Smooth muscle cell (in vitro differentiated cells): ENCODE data around the gene RALGPS2. TPM values are rescaled to one million over a fixed set of nuclear protein-coding genes. Genes with fewer than 3 reads are reported as not detected.

Experiments
- DNase-seq: peaks from one replicate; lab custom pipeline; 2025; ENCODE audit not compliant: unreplicated experiment; lab: John Stamatoyannopoulos, UW
- H2AFZ ChIP-seq: fragments of 200-600 bp; sonication (generic); 2 replicates; pipeline ENCODE4 v1.6.0; 2016; ENCODE audit warnings: antibody characterized with exemption, low read depth, mild to moderate bottlenecking
- H3F3A ChIP-seq: fragments of 200-600 bp; sonication (generic); 2 replicates; pipeline ENCODE4 v1.6.0; 2017; ENCODE audit warnings: antibody characterized with exemption, low read depth
- H3K27ac ChIP-seq: fragments of 200-600 bp; sonication (generic); 2 replicates; pipeline ENCODE4 v1.5.1; 2016; ENCODE audit warnings: low read depth, mild to moderate bottlenecking
- H3K27me3 ChIP-seq: fragments of 200-600 bp; sonication (generic); 2 replicates; pipeline ENCODE4 v1.6.1; 2016; ENCODE audit warnings: low read depth, mild to moderate bottlenecking
- H3K36me3 ChIP-seq: fragments of 200-600 bp; sonication (generic); 2 replicates; pipeline ENCODE4 v1.5.1; 2016; ENCODE audit warnings: low read depth
- H3K4me1 ChIP-seq: fragments of 200-600 bp; sonication (generic); 2 replicates; pipeline ENCODE4 v1.5.1; 2016; ENCODE audit warnings: low read depth
- H3K4me2 ChIP-seq: fragments of 200-600 bp; sonication (generic); 2 replicates; pipeline ENCODE4 v1.6.0; 2016; ENCODE audit warnings: mild to moderate bottlenecking
- H3K4me3 ChIP-seq: fragments of 200-600 bp; sonication (generic); 2 replicates; pipeline ENCODE4 v1.5.1; 2016; ENCODE audit warnings: mild to moderate bottlenecking
- H3K79me2 ChIP-seq: fragments of 200-600 bp; sonication (generic); 2 replicates; pipeline ENCODE4 v1.6.0; 2016; ENCODE audit warnings: low read depth, mild to moderate bottlenecking
- H3K9ac ChIP-seq: fragments of 200-600 bp; sonication (generic); 2 replicates; pipeline ENCODE4 v1.6.0; 2016; ENCODE audit warnings: low read depth
- H3K9me3 ChIP-seq: fragments of 200-600 bp; sonication (generic); replicated peaks from 2 replicates; pipeline ENCODE4 v1.5.1; 2016; ENCODE audit warnings: low read depth
- H4K20me1 ChIP-seq: fragments of 200-600 bp; sonication (generic); 2 replicates; pipeline ENCODE4 v1.6.0; 2016; ENCODE audit warnings: low read depth
- CTCF ChIP-seq: fragments of 200-600 bp; sonication (generic); IDR thresholded peaks from 2 replicates; pipeline ENCODE4 v1.5.1; 2017; ENCODE audit warnings: borderline replicate concordance, mild to moderate bottlenecking, antibody characterized with exemption; ENCODE audit not compliant: insufficient read depth, poor library complexity, severe bottlenecking
- WGBS: methylation state at CpG from one replicate; pipeline ENCODE4 v1.1.7; 2016; ENCODE audit warnings: low lambda C conversion rate; 5-methylcytosine and 5-hydroxymethylcytosine counted together
- polyA plus RNA-seq: library from polyadenylated mRNA; unstranded; fragments of >200 nt; fragmentation: Nextera tagmentation; extraction: Ambion mirVana; gene quantifications from 2 replicates; pipeline ENCODE4 v1.2.1, GENCODE V29; 2016
- total RNA-seq: library from RNA; depleted of rRNA; stranded (reverse); fragments of >200 nt; gene quantifications from 2 replicates; pipeline ENCODE4 v1.2.3, GENCODE V29; 2014

Gene RALGPS2
- total and polyA plus RNA-seq, 2 experiments from 2014 or later = 4.7 to 23.8 TPM

GRCh38 chr1:178683291-178683690 is 41.8 kb upstream of the RALGPS2 start:
- no peak overlapping the region for H3K4me2 ChIP-seq
- H3K27ac ChIP-seq = no peak overlapping the region
- H3K4me1 ChIP-seq = no peaks in the 10 kb centered on the region
- H3K9ac ChIP-seq = no peak overlapping the region
- H3K4me3 ChIP-seq = no peak overlapping the region
- H4K20me1 ChIP-seq = no peaks in the 10 kb centered on the region
- no peak for TF ChIP-seq CTCF
- no peak overlapping the region for H2AFZ ChIP-seq
- 98% methylated on average over 2 of the region's 2 CpGs for whole genome bisulfite sequencing
- DNase-seq = no peak
- no peaks in the 10 kb centered on the region for H3K36me3 ChIP-seq
- H3F3A ChIP-seq = no peaks in the 10 kb centered on the region
- H3K9me3 ChIP-seq = no peaks in the 10 kb centered on the region
- H3K79me2 ChIP-seq = no peaks in the 10 kb centered on the region
- H3K27me3 ChIP-seq = no peaks in the 10 kb centered on the region

GRCh38 chr1:178684111-178684510 is 40.9 kb upstream of the RALGPS2 start:
- no peak for TF ChIP-seq CTCF
- H3K4me2 ChIP-seq = peak overlapping the region; percentile 73

DNA sequence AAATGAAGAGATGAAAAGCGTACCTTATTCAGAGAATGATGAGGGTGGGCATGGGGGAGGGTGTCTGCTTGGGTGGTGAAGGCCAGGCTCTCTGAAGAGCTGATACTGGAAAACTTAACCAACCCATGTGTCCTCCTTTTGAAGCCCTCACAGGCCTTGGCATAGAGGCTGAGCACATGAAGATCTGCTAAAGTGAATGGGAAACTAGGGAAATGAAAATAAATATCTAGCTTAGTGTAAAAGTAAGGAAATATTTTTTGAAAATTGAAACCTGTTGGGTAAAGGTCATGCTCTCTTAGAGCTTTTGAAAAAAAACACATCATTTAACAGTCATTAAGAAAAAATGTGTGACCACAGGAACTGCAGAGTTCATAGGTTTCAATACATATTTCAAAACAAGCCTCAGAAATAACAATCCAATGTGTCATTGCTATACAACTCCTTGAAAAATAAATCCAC is 40.5 kb upstream of the RALGPS2 start:
- H3K27me3 ChIP-seq = no peaks in the 10 kb centered on the region
- peak overlapping the region; percentile 65 for H3K27ac ChIP-seq
- no peak overlapping the region for H3K4me3 ChIP-seq
- H3K79me2 ChIP-seq = no peaks in the 10 kb centered on the region
- no peaks in the 10 kb centered on the region for H3F3A ChIP-seq
- H3K9ac ChIP-seq = no peak overlapping the region
- H3K36me3 ChIP-seq = no peaks in the 10 kb centered on the region
- H3K4me1 ChIP-seq = no peaks in the 10 kb centered on the region
- no peaks in the 10 kb centered on the region for H4K20me1 ChIP-seq
- peak overlapping the region; percentile 73 for H3K4me2 ChIP-seq
- no peak for TF ChIP-seq CTCF
- no peak overlapping the region for H2AFZ ChIP-seq
- DNase-seq = no peak
- no peaks in the 10 kb centered on the region for H3K9me3 ChIP-seq
- 100% methylated on average over 1 of the region's 1 CpG for WGBS

More at GRCh38 chr1:178684111-178684510, 40.9 kb upstream of the RALGPS2 start:
- DNase-seq = no peak
- Histone ChIP-seq H2AFZ (no peak overlapping the region), H3K4me3 (no peak overlapping the region), H3K9me3 (no peaks in the 10 kb centered on the region), H3K9ac (no peak overlapping the region), H3K27ac (peak overlapping the region; percentile 65), H3K36me3 (no peaks in the 10 kb centered on the region), H3K79me2 (no peaks in the 10 kb centered on the region), H3F3A (no peaks in the 10 kb centered on the region), H3K27me3 (no peaks in the 10 kb centered on the region), H3K4me1 (no peaks in the 10 kb centered on the region), H4K20me1 (no peaks in the 10 kb centered on the region)
- 75% methylated on average over 5 of the region's 5 CpGs for WGBS

DNA sequence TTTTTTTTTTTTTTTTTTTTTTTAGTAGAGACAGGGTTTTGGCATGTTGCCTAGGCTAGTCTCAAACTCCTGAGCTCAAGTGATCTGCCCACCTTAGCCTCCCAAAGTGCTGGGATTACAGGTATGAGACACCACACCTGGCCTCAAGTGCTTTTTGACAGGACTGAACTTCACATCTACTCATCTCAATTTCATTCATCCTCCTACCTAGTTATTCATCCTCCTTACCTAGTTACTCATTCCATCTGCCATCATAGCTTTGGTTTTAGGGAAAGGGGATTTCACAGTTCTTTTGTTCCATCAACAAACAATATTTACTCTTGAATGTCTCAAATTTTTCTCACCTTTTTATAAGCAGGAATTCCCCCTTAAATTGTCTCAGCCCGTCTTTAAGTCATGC is 38.6 kb upstream of the RALGPS2 start:
- Histone ChIP-seq H4K20me1 (no peaks in the 10 kb centered on the region), H3K79me2 (no peaks in the 10 kb centered on the region), H2AFZ (no peak overlapping the region), H3K4me3 (no peak overlapping the region), H3K4me2 (no peak overlapping the region), H3F3A (no peaks in the 10 kb centered on the region), H3K36me3 (no peaks in the 10 kb centered on the region), H3K9ac (no peak overlapping the region), H3K27me3 (no peaks in the 10 kb centered on the region), H3K4me1 (no peaks in the 10 kb centered on the region), H3K9me3 (no peaks in the 10 kb centered on the region), H3K27ac (no peak overlapping the region)
- DNase-seq = no peak
- WGBS = 81% methylated on average over 1 of the region's 1 CpG
- TF ChIP-seq CTCF = no peak
